ENCODE results near the gene SPNS2. TPM values are rescaled to one million over a fixed set of nuclear protein-coding genes. Genes with fewer than 3 reads are reported as not detected.

The SPNS2 gene
- total and polyA plus RNA-seq, 4 donors: 4.0 to 9.0 (median 5.2) TPM

DNA sequence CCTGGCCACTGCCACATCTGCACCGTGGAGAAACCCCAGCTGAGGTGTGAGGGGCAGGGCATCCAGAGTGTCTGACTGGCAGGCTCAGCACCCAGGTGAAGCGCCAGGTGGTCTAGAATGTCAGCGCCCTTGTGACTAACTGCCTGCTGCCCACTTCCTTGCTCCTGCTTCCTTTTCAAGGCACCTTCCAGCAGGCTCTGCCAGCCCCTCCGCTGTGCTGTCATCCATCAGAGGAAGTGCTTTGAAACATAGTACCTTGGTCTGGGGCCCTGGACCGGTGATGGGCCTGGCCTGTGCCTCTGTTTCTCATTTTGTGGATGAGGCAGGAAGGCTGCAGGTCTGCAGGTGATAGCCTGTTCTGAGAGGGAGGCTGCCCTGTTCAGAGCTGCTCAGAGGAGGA is 5.5 kb downstream of the SPNS2 start:
- Histone ChIP-seq H3K4me3 (ENCODE audit: low read depth in 1 of 3, low read length in 3 of 3) (no peak overlapping the region), H3K36me3 (ENCODE audit: control insufficient read depth in 4 of 4, insufficient read depth in 3 of 4, low read depth in 1 of 4, low read length in 3 of 4) (no peaks in the 10 kb centered on the region), H3K27ac (ENCODE audit: low read depth in 1 of 2, low read length in 2 of 2) (no peak overlapping the region), H3K4me1 (ENCODE audit: control insufficient read depth in 4 of 4, insufficient read depth in 4 of 4, low read length in 3 of 4) (peaks cover 4 to 16% (median 11%) of the 10 kb centered on the region in 4 donors), H3K9me3 (ENCODE audit: control insufficient read depth in 4 of 4, low read length in 3 of 4) (no peaks in the 10 kb centered on the region), H3K9ac (ENCODE audit: low read depth in 1 of 2, low read length in 2 of 2) (no peak overlapping the region), H3K27me3 (ENCODE audit: control insufficient read depth in 4 of 4, insufficient read depth in 4 of 4, low read length in 3 of 4) (no peaks in the 10 kb centered on the region)
- DNase-seq (ENCODE audit: low spot score): no peak
- TF ChIP-seq, protein P1, sequence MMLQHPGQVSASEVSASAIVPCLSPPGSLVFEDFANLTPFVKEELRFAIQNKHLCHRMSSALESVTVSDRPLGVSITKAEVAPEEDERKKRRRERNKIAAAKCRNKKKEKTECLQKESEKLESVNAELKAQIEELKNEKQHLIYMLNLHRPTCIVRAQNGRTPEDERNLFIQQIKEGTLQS (IDR thresholded peaks at IDR 0.05): no peak
- TF ChIP-seq RAD21 (IDR thresholded peaks at IDR 0.05) (no peak), JUND (IDR thresholded peaks at IDR 0.05) (no peak), TAF1 (conservative IDR thresholded peaks at IDR 0.05) (no peak), RXRA (IDR thresholded peaks at IDR 0.05) (no peak), HNF4A (conservative IDR thresholded peaks at IDR 0.05) (no peak), GABPA (IDR thresholded peaks at IDR 0.05 in 1 of 2, conservative IDR thresholded peaks at IDR 0.05 in 1 of 2) (no peak), FOXA1 (IDR thresholded peaks at IDR 0.05) (no peak), SP1 (IDR thresholded peaks at IDR 0.05) (no peak), NR2F2 (IDR thresholded peaks at IDR 0.05) (no peak), EGR1 (IDR thresholded peaks at IDR 0.05; ENCODE audit: low read depth in 2 of 2) (no peak), YY1 (IDR thresholded peaks at IDR 0.05) (no peak), HNF4G (IDR thresholded peaks at IDR 0.05) (no peak), FOXA2 (IDR thresholded peaks at IDR 0.05) (no peak)
- TF ChIP-seq, protein P2, sequence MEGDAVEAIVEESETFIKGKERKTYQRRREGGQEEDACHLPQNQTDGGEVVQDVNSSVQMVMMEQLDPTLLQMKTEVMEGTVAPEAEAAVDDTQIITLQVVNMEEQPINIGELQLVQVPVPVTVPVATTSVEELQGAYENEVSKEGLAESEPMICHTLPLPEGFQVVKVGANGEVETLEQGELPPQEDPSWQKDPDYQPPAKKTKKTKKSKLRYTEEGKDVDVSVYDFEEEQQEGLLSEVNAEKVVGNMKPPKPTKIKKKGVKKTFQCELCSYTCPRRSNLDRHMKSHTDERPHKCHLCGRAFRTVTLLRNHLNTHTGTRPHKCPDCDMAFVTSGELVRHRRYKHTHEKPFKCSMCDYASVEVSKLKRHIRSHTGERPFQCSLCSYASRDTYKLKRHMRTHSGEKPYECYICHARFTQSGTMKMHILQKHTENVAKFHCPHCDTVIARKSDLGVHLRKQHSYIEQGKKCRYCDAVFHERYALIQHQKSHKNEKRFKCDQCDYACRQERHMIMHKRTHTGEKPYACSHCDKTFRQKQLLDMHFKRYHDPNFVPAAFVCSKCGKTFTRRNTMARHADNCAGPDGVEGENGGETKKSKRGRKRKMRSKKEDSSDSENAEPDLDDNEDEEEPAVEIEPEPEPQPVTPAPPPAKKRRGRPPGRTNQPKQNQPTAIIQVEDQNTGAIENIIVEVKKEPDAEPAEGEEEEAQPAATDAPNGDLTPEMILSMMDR (IDR thresholded peaks at IDR 0.05; ENCODE audit: low read depth, low read length, missing input control): no peak
- TF ChIP-seq, protein P3, sequence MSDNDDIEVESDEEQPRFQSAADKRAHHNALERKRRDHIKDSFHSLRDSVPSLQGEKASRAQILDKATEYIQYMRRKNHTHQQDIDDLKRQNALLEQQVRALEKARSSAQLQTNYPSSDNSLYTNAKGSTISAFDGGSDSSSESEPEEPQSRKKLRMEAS (IDR thresholded peaks at IDR 0.05): no peak
- TF ChIP-seq, protein P4, sequence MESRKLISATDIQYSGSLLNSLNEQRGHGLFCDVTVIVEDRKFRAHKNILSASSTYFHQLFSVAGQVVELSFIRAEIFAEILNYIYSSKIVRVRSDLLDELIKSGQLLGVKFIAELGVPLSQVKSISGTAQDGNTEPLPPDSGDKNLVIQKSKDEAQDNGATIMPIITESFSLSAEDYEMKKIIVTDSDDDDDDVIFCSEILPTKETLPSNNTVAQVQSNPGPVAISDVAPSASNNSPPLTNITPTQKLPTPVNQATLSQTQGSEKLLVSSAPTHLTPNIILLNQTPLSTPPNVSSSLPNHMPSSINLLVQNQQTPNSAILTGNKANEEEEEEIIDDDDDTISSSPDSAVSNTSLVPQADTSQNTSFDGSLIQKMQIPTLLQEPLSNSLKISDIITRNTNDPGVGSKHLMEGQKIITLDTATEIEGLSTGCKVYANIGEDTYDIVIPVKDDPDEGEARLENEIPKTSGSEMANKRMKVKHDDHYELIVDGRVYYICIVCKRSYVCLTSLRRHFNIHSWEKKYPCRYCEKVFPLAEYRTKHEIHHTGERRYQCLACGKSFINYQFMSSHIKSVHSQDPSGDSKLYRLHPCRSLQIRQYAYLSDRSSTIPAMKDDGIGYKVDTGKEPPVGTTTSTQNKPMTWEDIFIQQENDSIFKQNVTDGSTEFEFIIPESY (IDR thresholded peaks at IDR 0.05): no peak
- TF ChIP-seq, protein P5, sequence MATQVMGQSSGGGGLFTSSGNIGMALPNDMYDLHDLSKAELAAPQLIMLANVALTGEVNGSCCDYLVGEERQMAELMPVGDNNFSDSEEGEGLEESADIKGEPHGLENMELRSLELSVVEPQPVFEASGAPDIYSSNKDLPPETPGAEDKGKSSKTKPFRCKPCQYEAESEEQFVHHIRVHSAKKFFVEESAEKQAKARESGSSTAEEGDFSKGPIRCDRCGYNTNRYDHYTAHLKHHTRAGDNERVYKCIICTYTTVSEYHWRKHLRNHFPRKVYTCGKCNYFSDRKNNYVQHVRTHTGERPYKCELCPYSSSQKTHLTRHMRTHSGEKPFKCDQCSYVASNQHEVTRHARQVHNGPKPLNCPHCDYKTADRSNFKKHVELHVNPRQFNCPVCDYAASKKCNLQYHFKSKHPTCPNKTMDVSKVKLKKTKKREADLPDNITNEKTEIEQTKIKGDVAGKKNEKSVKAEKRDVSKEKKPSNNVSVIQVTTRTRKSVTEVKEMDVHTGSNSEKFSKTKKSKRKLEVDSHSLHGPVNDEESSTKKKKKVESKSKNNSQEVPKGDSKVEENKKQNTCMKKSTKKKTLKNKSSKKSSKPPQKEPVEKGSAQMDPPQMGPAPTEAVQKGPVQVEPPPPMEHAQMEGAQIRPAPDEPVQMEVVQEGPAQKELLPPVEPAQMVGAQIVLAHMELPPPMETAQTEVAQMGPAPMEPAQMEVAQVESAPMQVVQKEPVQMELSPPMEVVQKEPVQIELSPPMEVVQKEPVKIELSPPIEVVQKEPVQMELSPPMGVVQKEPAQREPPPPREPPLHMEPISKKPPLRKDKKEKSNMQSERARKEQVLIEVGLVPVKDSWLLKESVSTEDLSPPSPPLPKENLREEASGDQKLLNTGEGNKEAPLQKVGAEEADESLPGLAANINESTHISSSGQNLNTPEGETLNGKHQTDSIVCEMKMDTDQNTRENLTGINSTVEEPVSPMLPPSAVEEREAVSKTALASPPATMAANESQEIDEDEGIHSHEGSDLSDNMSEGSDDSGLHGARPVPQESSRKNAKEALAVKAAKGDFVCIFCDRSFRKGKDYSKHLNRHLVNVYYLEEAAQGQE (IDR thresholded peaks at IDR 0.05): no peak
- WGBS: 78% methylated on average over 5 of the region's 5 CpGs

Data from liver (tissue), 9 donors.